DMS114 treated with DMSO at 0.1 percent for 48 hours (cell line): ENCODE results near the gene CLSTN1.

ENCODE experiments used
- DNase-seq: peaks from one replicate; lab custom pipeline; 2025; ENCODE audit not compliant: unreplicated experiment; lab: John Stamatoyannopoulos, UW

CLSTN1 gene

GRCh38 chr1:9823943-9824701 lies at the start of gene CLSTN1:
TSS of gene CLSTN1 (minus strand) at chr1:9823965. CDS start at chr1:9823733, 232 bp downstream.
- DNase-seq: peak; percentile 69

- DNase-seq: no peak
These were observed 49.6 kb upstream of the CLSTN1 start for GRCh38 chr1:9873385-9873784.

GRCh38 chr1:9872430-9873165 lies 48.8 kb upstream of the CLSTN1 start:
- no peak for DNase-seq

- DNase-seq: no peak
These were observed 48.1 kb upstream of the CLSTN1 start for GRCh38 chr1:9871707-9872425.

- no peak for DNase-seq
These were observed 47.3 kb upstream of the CLSTN1 start for GRCh38 chr1:9871021-9871420.

- no peak for DNase-seq
These were observed 46.8 kb upstream of the CLSTN1 start for GRCh38 chr1:9870572-9870971.

- no peak for DNase-seq
These were observed 46.1 kb upstream of the CLSTN1 start for GRCh38 chr1:9869831-9870251.

- DNase-seq: no peak
These were observed 44.5 kb upstream of the CLSTN1 start for GRCh38 chr1:9868244-9868590.

GRCh38 chr1:9867408-9868243 lies 43.9 kb upstream of the CLSTN1 start:
- peak; percentile 31 for DNase-seq

GRCh38 chr1:9866836-9867235 lies 43.1 kb upstream of the CLSTN1 start:
- no peak for DNase-seq

- no peak for DNase-seq
These were observed 42.0 kb upstream of the CLSTN1 start for GRCh38 chr1:9865724-9866123.

GRCh38 chr1:9863371-9863770 lies 39.6 kb upstream of the CLSTN1 start:
- DNase-seq: no peak

- DNase-seq: no peak
These were observed 37.6 kb upstream of the CLSTN1 start for GRCh38 chr1:9861360-9861759.

GRCh38 chr1:9860887-9861286 lies 37.1 kb upstream of the CLSTN1 start:
- no peak for DNase-seq

GRCh38 chr1:9859281-9860014 lies 35.7 kb upstream of the CLSTN1 start:
- no peak for DNase-seq

GRCh38 chr1:9858293-9859035 lies 34.7 kb upstream of the CLSTN1 start:
- no peak for DNase-seq

GRCh38 chr1:9855186-9855585 lies 31.4 kb upstream of the CLSTN1 start:
- DNase-seq: no peak

- no peak for DNase-seq
These were observed 29.5 kb upstream of the CLSTN1 start for GRCh38 chr1:9853249-9853595.

GRCh38 chr1:9852410-9853248 lies 28.9 kb upstream of the CLSTN1 start:
- DNase-seq: no peak
